ENCODE results near the gene SAMD4A.

GRCh38 chr14:54803396-54803795 is 236.5 kb downstream of the SAMD4A start:
- TF ChIP-seq CTCF (conservative IDR thresholded peaks at IDR 0.05 in 1 of 2, IDR thresholded peaks at IDR 0.05 in 1 of 2; ENCODE audit: low read depth in 1 of 2, low read length in 2 of 2) (no peak), EZH2 (IDR thresholded peaks at IDR 0.05; ENCODE audit: low read length, missing control alignments) (no peak)

All from fibroblast of lung (primary cell).